Chondrocyte (in vitro differentiated cells): ENCODE measurements around the gene MEGF6. TPM values are rescaled to one million over a fixed set of nuclear protein-coding genes. Genes with fewer than 3 reads are reported as not detected.

Experiments used
- DNase-seq: peaks from one replicate; pipeline ENCODE4 v3.0.0; 2021; ENCODE audit warnings: mixed read lengths, low spot score
- H3K27ac Mint-ChIP-seq: one replicate; pipeline ENCODE4 v1.8.0; 2021; ENCODE audit warnings: mild to moderate bottlenecking, moderate library complexity, mixed read lengths; ENCODE audit not compliant: unreplicated experiment
- H3K27me3 Mint-ChIP-seq: 2 replicates; pipeline ENCODE4 v1.8.0; 2021; ENCODE audit warnings: low read depth, mixed read lengths
- H3K36me3 Mint-ChIP-seq: 2 replicates; pipeline ENCODE4 v1.8.0; 2021; ENCODE audit warnings: low read depth, mixed read lengths
- H3K4me1 Mint-ChIP-seq: 2 replicates; pipeline ENCODE4 v1.8.0; 2021; ENCODE audit warnings: low read depth, mild to moderate bottlenecking, mixed read lengths
- H3K4me3 Mint-ChIP-seq: one replicate; pipeline ENCODE4 v1.8.0; 2021; ENCODE audit warnings: mild to moderate bottlenecking, moderate library complexity, mixed read lengths; ENCODE audit not compliant: unreplicated experiment
- H3K9me3 Mint-ChIP-seq: 2 replicates; pipeline ENCODE4 v1.8.0; 2021; ENCODE audit warnings: low read depth, mixed read lengths
- CTCF ChIP-seq: fragments of 200-600 bp; sonication (generic); IDR thresholded peaks from 2 replicates; pipeline ENCODE4 v1.5.0; 2021; ENCODE audit warnings: antibody characterized with exemption, mild to moderate bottlenecking, moderate library complexity
- total RNA-seq: library from RNA; stranded (reverse); gene quantifications from 3 replicates; pipeline ENCODE4 v1.2.1, GENCODE V29; 2021

MEGF6 gene
- total RNA-seq, 1 donor from 2014 or later, result 328 TPM

- peak overlapping the region; percentile 78 for H3K4me3 Mint-ChIP-seq
These were observed 82.1 kb downstream of the MEGF6 start for GRCh38 chr1:3529099-3529729.

GRCh38 chr1:3527774-3528173, 83.5 kb downstream of the MEGF6 start:
- H3K4me1 Mint-ChIP-seq, result peaks cover 57% of the 10 kb centered on the region
- no peaks in the 10 kb centered on the region for H3K27me3 Mint-ChIP-seq
- DNase-seq, result no peak
- peak overlapping the region; percentile 10 for H3K4me3 Mint-ChIP-seq
- TF ChIP-seq CTCF, result no peak
- H3K36me3 Mint-ChIP-seq, result no peaks in the 10 kb centered on the region
- H3K27ac Mint-ChIP-seq, result no peak overlapping the region
- H3K9me3 Mint-ChIP-seq, result no peaks in the 10 kb centered on the region

More at GRCh38 chr1:3529099-3529729, 82.1 kb downstream of the MEGF6 start:
- no peaks in the 10 kb centered on the region for H3K9me3 Mint-ChIP-seq
- H3K27me3 Mint-ChIP-seq, result no peaks in the 10 kb centered on the region
- no peak overlapping the region for H3K27ac Mint-ChIP-seq
- peaks cover 54% of the 10 kb centered on the region for H3K4me1 Mint-ChIP-seq
- no peaks in the 10 kb centered on the region for H3K36me3 Mint-ChIP-seq
- no peak for TF ChIP-seq CTCF
- DNase-seq, result no peak

GRCh38 chr1:3525551-3526482, 85.5 kb downstream of the MEGF6 start:
- H3K4me1 Mint-ChIP-seq, result peaks cover 51% of the 10 kb centered on the region
- no peaks in the 10 kb centered on the region for H3K27me3 Mint-ChIP-seq
- no peaks in the 10 kb centered on the region for H3K9me3 Mint-ChIP-seq
- no peaks in the 10 kb centered on the region for H3K36me3 Mint-ChIP-seq
- no peak for DNase-seq
- no peak for TF ChIP-seq CTCF
- no peak overlapping the region for H3K27ac Mint-ChIP-seq
- H3K4me3 Mint-ChIP-seq, result no peak overlapping the region

GRCh38 chr1:3524556-3525203, 86.6 kb downstream of the MEGF6 start:
- DNase-seq, result no peak
- H3K4me1 Mint-ChIP-seq, result peaks cover 42% of the 10 kb centered on the region
- TF ChIP-seq CTCF, result no peak
- H3K4me3 Mint-ChIP-seq, result no peak overlapping the region
- H3K27ac Mint-ChIP-seq, result no peak overlapping the region
- H3K27me3 Mint-ChIP-seq, result no peaks in the 10 kb centered on the region
- no peaks in the 10 kb centered on the region for H3K36me3 Mint-ChIP-seq
- H3K9me3 Mint-ChIP-seq, result no peaks in the 10 kb centered on the region

GRCh38 chr1:3523980-3524379, 87.3 kb downstream of the MEGF6 start:
- Mint-ChIP-seq H3K4me3 (no peak overlapping the region), H3K9me3 (no peaks in the 10 kb centered on the region), H3K27ac (no peak overlapping the region), H3K4me1 (peaks cover 35% of the 10 kb centered on the region), H3K36me3 (no peaks in the 10 kb centered on the region), H3K27me3 (no peaks in the 10 kb centered on the region)
- TF ChIP-seq CTCF, result no peak
- DNase-seq, result no peak
